IMR-90 (cell line): Measurements from ENCODE around the gene SMPDL3A. TPM values are rescaled to one million over a fixed set of nuclear protein-coding genes. Genes with fewer than 3 reads are reported as not detected.
A peak's percentile ranks its signal among the peaks of the same experiment; 100 is the strongest.

ENCODE experiments used
- ATAC-seq: fragments of 200-7000 bp; cut with Tn5 transposase; 2 replicates; pipeline ENCODE4 v1.9.1; 2020; ENCODE audit warnings: low read depth, mild to moderate bottlenecking, moderate library complexity
- BruUV-seq: library from RNA; stranded (reverse); fragments of 400-500 nt; replicated peaks from 2 replicates; lab custom pipeline; 2021; lab: Mats Ljungman, UMichigan
- CTCF ChIA-PET: fragments of 300-600 bp; formaldehyde crosslinking; extraction: SDS; loops from one replicate; lab custom pipeline; 2021; ENCODE audit warnings: antibody characterized with exemption; lab: Yijun Ruan, JAX
- POLR2A ChIA-PET: fragments of 300-600 bp; sonication (Branson Sonifier 250); formaldehyde crosslinking; loops from one replicate; lab custom pipeline; 2022; ENCODE audit warnings: antibody characterized with exemption; ENCODE audit not compliant: unreplicated experiment; lab: Charles Lee
- DNase-seq: peaks from one replicate; pipeline ENCODE4 v3.0.0; 2013
- H2AFZ ChIP-seq: replicated peaks from 2 replicates; pipeline ENCODE3; 2013; ENCODE audit warnings: low read length, mild to moderate bottlenecking; ENCODE audit not compliant: poor library complexity
- H2AK5ac ChIP-seq: 2 replicates; pipeline ENCODE4 v1.6.1; 2013; ENCODE audit warnings: low read depth, low read length, inconsistent platforms
- H2AK9ac ChIP-seq: replicated peaks from 2 replicates; pipeline ENCODE3; 2013; ENCODE audit warnings: mild to moderate bottlenecking, low read depth, low read length, moderate library complexity; ENCODE audit not compliant: poor library complexity
- H2BK120ac ChIP-seq: 2 replicates; pipeline ENCODE4 v1.6.1; 2013; ENCODE audit warnings: low read depth, low read length, inconsistent platforms
- H2BK15ac ChIP-seq: 3 replicates; pipeline ENCODE4 v1.6.1; 2013; ENCODE audit warnings: low read depth, low read length, inconsistent platforms
- H2BK20ac ChIP-seq: 2 replicates; pipeline ENCODE4 v1.6.1; 2013; ENCODE audit warnings: low read depth, mild to moderate bottlenecking, inconsistent platforms, low read length, moderate library complexity
- H2BK5ac ChIP-seq: 2 replicates; pipeline ENCODE4 v1.6.1; 2013; ENCODE audit warnings: mild to moderate bottlenecking, low read depth, low read length, inconsistent platforms; ENCODE audit not compliant: poor library complexity, severe bottlenecking
- H3K14ac ChIP-seq: replicated peaks from 2 replicates; pipeline ENCODE4 v1.6.1; 2013; ENCODE audit warnings: low read depth, low read length, inconsistent platforms
- H3K18ac ChIP-seq: 2 replicates; pipeline ENCODE4 v1.6.1; 2013; ENCODE audit warnings: low read depth, low read length, control low read depth
- H3K23ac ChIP-seq: 2 replicates; pipeline ENCODE4 v1.6.1; 2013; ENCODE audit warnings: low read depth, low read length, inconsistent platforms
- H3K27ac ChIP-seq: 2 replicates; pipeline ENCODE4 v1.5.1; 2013; ENCODE audit warnings: mild to moderate bottlenecking, control low read depth, low read length; ENCODE audit not compliant: insufficient read depth
- H3K27me3 ChIP-seq: 2 replicates; pipeline ENCODE4 v1.6.1; 2013; ENCODE audit warnings: low read length; ENCODE audit not compliant: control insufficient read depth, insufficient read depth
- H3K36me3 ChIP-seq: 2 replicates; pipeline ENCODE4 v1.6.1; 2013; ENCODE audit warnings: low read length, mixed read lengths; ENCODE audit not compliant: control insufficient read depth, insufficient read depth
- H3K4ac ChIP-seq: 2 replicates; pipeline ENCODE4 v1.6.1; 2013; ENCODE audit warnings: low read depth, low read length, inconsistent platforms
- H3K4me1 ChIP-seq: 2 replicates; pipeline ENCODE4 v1.6.1; 2013; ENCODE audit warnings: low read length, mixed read lengths; ENCODE audit not compliant: control insufficient read depth, insufficient read depth
- H3K4me2 ChIP-seq: 2 replicates; pipeline ENCODE4 v1.6.1; 2013; ENCODE audit warnings: low read depth, mild to moderate bottlenecking, control low read depth, low read length, moderate library complexity
- H3K4me3 ChIP-seq: 2 replicates; pipeline ENCODE4 v1.5.1; 2013; ENCODE audit warnings: low read depth, mild to moderate bottlenecking, control low read depth, low read length, moderate library complexity; ENCODE audit not compliant: insufficient read depth
- H3K56ac ChIP-seq: 2 replicates; pipeline ENCODE4 v1.6.1; 2013; ENCODE audit warnings: low read length, inconsistent platforms; ENCODE audit not compliant: insufficient read depth; ENCODE audit errors: extremely low read depth
- H3K79me1 ChIP-seq, 2 experiments: 2 replicates each; pipeline ENCODE4 v1.6.1; 2013; ENCODE audit warnings: low read length in 2 of 2, inconsistent platforms in 1 of 2, low read depth in 1 of 2
- H3K9ac ChIP-seq: 2 replicates; pipeline ENCODE4 v1.6.1; 2013; ENCODE audit warnings: low read depth, low read length, control low read depth
- H3K9me1 ChIP-seq: 2 replicates; pipeline ENCODE4 v1.6.1; 2013; ENCODE audit warnings: low read length, inconsistent platforms; ENCODE audit not compliant: insufficient read depth
- H3K9me3 ChIP-seq: 2 replicates; pipeline ENCODE4 v1.6.1; 2013; ENCODE audit warnings: low read length; ENCODE audit not compliant: control insufficient read depth, insufficient read depth
- H4K20me1 ChIP-seq: 2 replicates; pipeline ENCODE4 v1.6.1; 2013; ENCODE audit warnings: low read length, inconsistent platforms; ENCODE audit not compliant: insufficient read depth
- H4K5ac ChIP-seq: 2 replicates; pipeline ENCODE4 v1.6.1; 2013; ENCODE audit warnings: mild to moderate bottlenecking, low read depth, low read length, control low read depth
- H4K8ac ChIP-seq, 2 experiments: 2 replicates each; pipeline ENCODE4 v1.6.1; 2013; ENCODE audit warnings: low read depth in 2 of 2, low read length in 2 of 2, control low read depth in 1 of 2, inconsistent platforms in 1 of 2
- H4K91ac ChIP-seq: 2 replicates; pipeline ENCODE4 v1.6.1; 2013; ENCODE audit warnings: low read depth, low read length, inconsistent platforms; ENCODE audit not compliant: insufficient read depth
- CEBPB ChIP-seq: IDR thresholded peaks from 2 replicates; pipeline ENCODE4 v1.6.1; 2012; ENCODE audit warnings: low read depth, low read length, improper control_type of control experiment
- FOS ChIP-seq: fragments of 150-350 bp; IDR thresholded peaks from 2 replicates; pipeline ENCODE4 v1.6.1; 2016; ENCODE audit warnings: low read depth, low read length
- WGBS, 2 experiments: methylation state at CpG; one replicate each; pipeline versions ENCODE4 v1.1.5 to v1.1.7; 2013; ENCODE audit warnings: missing lambda C conversion rate in 2 of 2; ENCODE audit not compliant: insufficient read length in 1 of 2; ENCODE audit errors: extremely low coverage in 2 of 2; 5-methylcytosine and 5-hydroxymethylcytosine counted together
- dilution Hi-C: fragments of 300-500 bp; cut with HindIII; formaldehyde crosslinking; loops from one replicate; pipeline ENCODE4 v1.14.3; 2018; ENCODE audit warnings: low sequenced_read_pairs; ENCODE audit not compliant: unreplicated experiment
- in situ Hi-C: fragments of 300-500 bp; cut with MboI; formaldehyde crosslinking; loops from 3 replicates; pipeline ENCODE4 v1.14.3; 2019; ENCODE audit warnings: low sequenced_read_pairs, inconsistent platforms, mixed read lengths
- intact Hi-C: fragments of 100-400 bp; cut with micrococcal nuclease; formaldehyde crosslinking; loops from 2 replicates; pipeline ENCODE4 v1.10.0; 2022
- polyA plus RNA-seq, 3 experiments: library from polyadenylated mRNA; depleted of rRNA; stranded (reverse); fragments of >200 nt; gene quantifications; 2 replicates each; pipeline ENCODE4 v1.2.3, GENCODE V29; 2012; ENCODE audit warnings: low replicate concordance in 1 of 3
- total RNA-seq: library from RNA; depleted of rRNA; stranded (reverse); fragments of >200 nt; gene quantifications from 2 replicates; pipeline ENCODE4 v1.2.3, GENCODE V29; 2012

Gene SMPDL3A
- total and polyA plus RNA-seq, 2 of the 4 experiments (the other 2 are of a cell fraction), result 9.9 to 14.2 TPM

- peak; percentile 80 for DNase-seq
- no peak overlapping the region for H2BK20ac ChIP-seq
- peak overlapping the region; percentile 41; the same call in 1 of the 2 replicates for H3K4ac ChIP-seq
- no peak overlapping the region for H2AFZ ChIP-seq
- no peaks in the 10 kb centered on the region for H3K27me3 ChIP-seq
- peaks cover 43% of the 10 kb centered on the region for H3K36me3 ChIP-seq
- H2AK5ac ChIP-seq, result no peak overlapping the region
- WGBS, 2 experiments, result no CpG with 5 or more reads among the region's 4 CpGs
- H3K27ac ChIP-seq, result peak overlapping the region; percentile 74; the same call in 1 of the 2 replicates
- H2BK5ac ChIP-seq, result peak overlapping the region; percentile 36
- peak overlapping the region; percentile 92 for H3K18ac ChIP-seq
- peak overlapping the region in 1 of 2 experiments; percentile 34; a peak in 1 of 4 replicates for H4K8ac ChIP-seq
- CTCF ChIA-PET, result interaction anchor here (1.1 kb wide), 1 partner anchor 14 kb away, joined by 3 read pairs; the partner anchor contains the start of gene SMPDL3A
- H3K14ac ChIP-seq, result no peak overlapping the region
- H2BK15ac ChIP-seq, result 0 out of 3 replicates have a peak overlapping the region, but pooled peaks have one; percentile 1
- H3K23ac ChIP-seq, result no peak overlapping the region
- H3K56ac ChIP-seq, result no peak overlapping the region
- H3K9me3 ChIP-seq, result no peaks in the 10 kb centered on the region
- H3K79me1 ChIP-seq, result peaks cover 0 to 7% of the 10 kb centered on the region in 2 experiments; a peak in 3 of 4 replicates
- in situ Hi-C loops, result no loop called here
- dilution Hi-C loops, result no loop called here
- no peak overlapping the region for H3K9ac ChIP-seq
- TF ChIP-seq FOS (no peak), CEBPB (peak; percentile 33; the same call in 1 of the 2 replicates)
- H3K4me3 ChIP-seq, result no peak overlapping the region
- no peak overlapping the region for H3K4me2 ChIP-seq
- peaks cover 11% of the 10 kb centered on the region for H3K9me1 ChIP-seq
- H4K91ac ChIP-seq, result no peak overlapping the region
- intact Hi-C loops, result loop anchor here (2.0 kb wide), 1 partner anchor 14 kb away; the partner anchor contains the start of gene SMPDL3A
- peak overlapping the region; percentile 14 for H4K5ac ChIP-seq
- no TSS peak for BruUV-seq
- H3K4me1 ChIP-seq, result peaks cover 32% of the 10 kb centered on the region
- peak; percentile 42 for ATAC-seq
- peak overlapping the region; percentile 23; the same call in 1 of the 2 replicates for H2BK120ac ChIP-seq
- POLR2A ChIA-PET, result no interaction called here
- no peaks in the 10 kb centered on the region for H4K20me1 ChIP-seq
- H2AK9ac ChIP-seq, result no peak overlapping the region
Observed at GRCh38 chr6:122803171-122803661, 14.2 kb downstream of the SMPDL3A start.
